Stimulated activated CD4-positive, alpha-beta T cell treated with anti-CD3 and anti-CD28 coated beads, Interleukin-12 subunit alpha, Interleukin-12 subunit beta, amount 100 ng/mL, for 4 hours (primary cell): ENCODE data around the gene GAP43.

Experiments used
- DNase-seq: peaks from one replicate; pipeline ENCODE4 v3.0.0-alpha.2; 2020

The GAP43 gene

GRCh38 chr3:115623044-115623868, at the start of gene GAP43:
GAP43 (plus strand) TSS chr3:115623510; CDS start chr3:115623690, 180 bp downstream.
- DNase-seq = no peak

GRCh38 chr3:115576325-115576875, 46.9 kb upstream of the GAP43 start:
- DNase-seq = no peak

- no peak for DNase-seq
Observed at GRCh38 chr3:115577000-115577399, 46.3 kb upstream of the GAP43 start.

GRCh38 chr3:115578331-115578730, 45.0 kb upstream of the GAP43 start:
- no peak for DNase-seq

GRCh38 chr3:115580566-115580965, 42.7 kb upstream of the GAP43 start:
- no peak for DNase-seq

GRCh38 chr3:115581362-115582135, 41.8 kb upstream of the GAP43 start:
- no peak for DNase-seq

- no peak for DNase-seq
Observed at GRCh38 chr3:115588201-115589115, 34.9 kb upstream of the GAP43 start.

- DNase-seq = no peak
Observed at GRCh38 chr3:115590873-115591272, 32.4 kb upstream of the GAP43 start.

GRCh38 chr3:115595611-115596275, 27.6 kb upstream of the GAP43 start:
- DNase-seq = no peak

- no peak for DNase-seq
Observed at GRCh38 chr3:115598216-115598615, 25.1 kb upstream of the GAP43 start.

- DNase-seq = no peak
Observed at GRCh38 chr3:115602194-115602593, 21.1 kb upstream of the GAP43 start.

GRCh38 chr3:115611630-115612029, 11.7 kb upstream of the GAP43 start:
- DNase-seq = no peak

- DNase-seq = no peak
Observed at GRCh38 chr3:115615001-115615814, 8.1 kb upstream of the GAP43 start.

GRCh38 chr3:115616461-115616860, 6.8 kb upstream of the GAP43 start:
- no peak for DNase-seq

GRCh38 chr3:115617591-115617990, 5.7 kb upstream of the GAP43 start:
- no peak for DNase-seq

GRCh38 chr3:115624029-115624741, 875 bp downstream of the GAP43 start:
- no peak for DNase-seq

- no peak for DNase-seq
Observed at GRCh38 chr3:115624901-115625300, 1.6 kb downstream of the GAP43 start.

- no peak for DNase-seq
Observed at GRCh38 chr3:115626006-115626409, 2.7 kb downstream of the GAP43 start.

GRCh38 chr3:115626721-115627120, 3.4 kb downstream of the GAP43 start:
- no peak for DNase-seq
